ENCODE measurements around the gene UNC45A.

UNC45A gene

GRCh38 chr15:90931828-90932659 lies 3.0 kb upstream of the UNC45A start, which contains the start of gene HDDC3 (continued):
- TF ChIP-seq ZNF280C (tag by site-specific recombination; IDR thresholded peaks at IDR 0.05) = no peak
- TF ChIP-seq ZNF426 (tag by site-specific recombination; IDR thresholded peaks at IDR 0.05) = no peak
- TF ChIP-seq ZBTB7A (tag by site-specific recombination; IDR thresholded peaks at IDR 0.05; ENCODE audit: low read depth) = no peak
- no peak for TF ChIP-seq ZNF354C (tag by site-specific recombination; IDR thresholded peaks at IDR 0.05; ENCODE audit: borderline replicate concordance, low read depth)
- no peak for TF ChIP-seq ZNF623 (tag by site-specific recombination; IDR thresholded peaks at IDR 0.05)
- peak; percentile 51; the same call in 1 of the 2 replicates for TF ChIP-seq ZNF76 (tag by site-specific recombination; IDR thresholded peaks at IDR 0.05; ENCODE audit: borderline replicate concordance, low read depth)
- peak; percentile 73 for TF ChIP-seq KLF16 (tag by site-specific recombination; IDR thresholded peaks at IDR 0.05)
- TF ChIP-seq ZNF654 (tag by site-specific recombination; IDR thresholded peaks at IDR 0.05; ENCODE audit: low read depth) = no peak
- TF ChIP-seq PBX3 (CRISPR knock-in tag; IDR thresholded peaks at IDR 0.05) = peak; percentile 76; the same call in 1 of the 2 replicates
- peak; percentile 97 for TF ChIP-seq ZSCAN30 (tag by site-specific recombination; IDR thresholded peaks at IDR 0.05)
- peak; percentile 45 for TF ChIP-seq ZNF18 (tag by site-specific recombination; IDR thresholded peaks at IDR 0.05)
- TF ChIP-seq YY1 (tag by site-specific recombination; IDR thresholded peaks at IDR 0.05) = 0 out of 2 replicates have a peak, but pooled peaks have one; percentile 53
- no peak for TF ChIP-seq ZNF544 (tag by site-specific recombination; IDR thresholded peaks at IDR 0.05)
- TF ChIP-seq ZNF112 (tag by site-specific recombination; IDR thresholded peaks at IDR 0.05) = no peak
- TF ChIP-seq ZNF658 (tag by site-specific recombination; IDR thresholded peaks at IDR 0.05) = no peak
- TF ChIP-seq HIC1 (tag by site-specific recombination; IDR thresholded peaks at IDR 0.05) = peak; percentile 36; the same call in 1 of the 2 replicates
- 0 out of 2 replicates have a peak, but pooled peaks have one; percentile 10 for TF ChIP-seq ZNF518A (tag by site-specific recombination; conservative IDR thresholded peaks at IDR 0.05; ENCODE audit: low read depth)
- no peak for TF ChIP-seq ZNF521 (tag by site-specific recombination; IDR thresholded peaks at IDR 0.05)
- no peak for TF ChIP-seq ZFP41 (tag by site-specific recombination; IDR thresholded peaks at IDR 0.05; ENCODE audit: borderline replicate concordance)
- no peak; the same call in 1 of the 2 replicates for TF ChIP-seq ZNF843 (tag by site-specific recombination; IDR thresholded peaks at IDR 0.05)
- TF ChIP-seq OSR2 (tag by site-specific recombination; IDR thresholded peaks at IDR 0.05) = no peak
- TF ChIP-seq ZNF501 (tag by site-specific recombination; IDR thresholded peaks at IDR 0.05) = peak; percentile 91
- peak; percentile 50 for TF ChIP-seq KLF17 (tag by site-specific recombination; IDR thresholded peaks at IDR 0.05)
- TF ChIP-seq ZNF184 (tag by site-specific recombination; IDR thresholded peaks at IDR 0.05) = no peak
- TF ChIP-seq GLI2 (tag by site-specific recombination; IDR thresholded peaks at IDR 0.05; ENCODE audit: borderline replicate concordance, low read depth) = no peak
- TF ChIP-seq ZNF473 (tag by site-specific recombination; IDR thresholded peaks at IDR 0.05) = no peak
